ENCODE measurements around the gene SCLY.

The SCLY gene

GRCh38 chr2:238134393-238134785 lies 73.6 kb downstream of the SCLY start:
- no peaks in the 10 kb centered on the region for H3K27me3 ChIP-seq (ENCODE audit: control insufficient read depth, insufficient read depth, low read length)
- no peaks in the 10 kb centered on the region for H3K36me3 ChIP-seq (ENCODE audit: control insufficient read depth, insufficient read depth, low read length)
- no peak overlapping the region for H3K9ac ChIP-seq (ENCODE audit: low read depth, low read length)
- no peaks in the 10 kb centered on the region for H3K9me3 ChIP-seq (ENCODE audit: control insufficient read depth, insufficient read depth, low read length)
- H3K4me1 ChIP-seq (ENCODE audit: control insufficient read depth, insufficient read depth, low read length): no peaks in the 10 kb centered on the region
- H3K4me3 ChIP-seq (ENCODE audit: low read depth, low read length): no peak overlapping the region

GRCh38 chr2:238135601-238136150 lies 74.9 kb downstream of the SCLY start:
- Histone ChIP-seq H3K9ac (ENCODE audit: low read depth, low read length) (no peak overlapping the region), H3K9me3 (ENCODE audit: control insufficient read depth, insufficient read depth, low read length) (no peaks in the 10 kb centered on the region), H3K4me3 (ENCODE audit: low read depth, low read length) (no peak overlapping the region), H3K27me3 (ENCODE audit: control insufficient read depth, insufficient read depth, low read length) (no peaks in the 10 kb centered on the region), H3K4me1 (ENCODE audit: control insufficient read depth, insufficient read depth, low read length) (no peaks in the 10 kb centered on the region), H3K36me3 (ENCODE audit: control insufficient read depth, insufficient read depth, low read length) (no peaks in the 10 kb centered on the region)

DNA sequence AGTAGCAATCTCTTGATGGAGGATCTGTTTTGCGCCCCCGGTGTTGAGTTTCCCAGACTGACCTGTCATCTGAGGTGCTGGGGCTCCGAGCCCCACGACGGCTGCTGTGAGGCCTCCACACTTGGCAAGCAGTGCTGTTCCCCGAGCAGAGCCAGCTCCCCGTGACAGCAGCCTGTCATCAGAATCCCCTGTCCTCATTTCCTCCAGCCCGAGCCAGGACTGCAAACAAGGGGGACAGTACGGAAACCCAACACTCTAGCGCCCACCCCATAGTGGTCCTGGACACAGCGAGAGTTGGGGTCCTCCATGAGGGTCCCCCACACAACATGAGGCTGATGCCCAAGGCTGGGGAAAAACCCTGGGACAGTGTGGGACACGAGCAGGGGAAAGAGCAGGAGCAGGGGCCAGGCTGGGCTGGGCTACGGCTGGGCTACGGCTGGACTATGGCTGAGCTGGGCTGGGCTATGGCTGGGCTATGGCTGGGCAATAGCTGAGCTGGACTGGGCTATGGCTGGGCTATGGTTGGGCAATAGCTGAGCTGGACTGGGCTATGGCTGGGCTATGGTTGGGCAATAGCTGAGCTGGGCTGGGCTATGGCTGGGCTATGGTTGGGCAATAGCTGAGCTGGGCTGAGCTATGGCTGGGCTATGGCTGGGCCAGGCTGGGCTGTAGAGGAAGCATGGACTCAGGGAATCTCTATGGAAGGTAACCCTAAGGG lies 76.2 kb downstream of the SCLY start:
- no peaks in the 10 kb centered on the region for H3K36me3 ChIP-seq (ENCODE audit: control insufficient read depth, insufficient read depth, low read length)
- H3K9me3 ChIP-seq (ENCODE audit: control insufficient read depth, insufficient read depth, low read length): no peaks in the 10 kb centered on the region
- H3K4me1 ChIP-seq (ENCODE audit: control insufficient read depth, insufficient read depth, low read length): no peaks in the 10 kb centered on the region
- no peak overlapping the region for H3K4me3 ChIP-seq (ENCODE audit: low read depth, low read length)
- no peak overlapping the region for H3K9ac ChIP-seq (ENCODE audit: low read depth, low read length)
- H3K27me3 ChIP-seq (ENCODE audit: control insufficient read depth, insufficient read depth, low read length): no peaks in the 10 kb centered on the region

- H3K36me3 ChIP-seq (ENCODE audit: control insufficient read depth, insufficient read depth, low read length): no peaks in the 10 kb centered on the region
Measured at GRCh38 chr2:238137885-238138284, 77.1 kb downstream of the SCLY start.

DNA sequence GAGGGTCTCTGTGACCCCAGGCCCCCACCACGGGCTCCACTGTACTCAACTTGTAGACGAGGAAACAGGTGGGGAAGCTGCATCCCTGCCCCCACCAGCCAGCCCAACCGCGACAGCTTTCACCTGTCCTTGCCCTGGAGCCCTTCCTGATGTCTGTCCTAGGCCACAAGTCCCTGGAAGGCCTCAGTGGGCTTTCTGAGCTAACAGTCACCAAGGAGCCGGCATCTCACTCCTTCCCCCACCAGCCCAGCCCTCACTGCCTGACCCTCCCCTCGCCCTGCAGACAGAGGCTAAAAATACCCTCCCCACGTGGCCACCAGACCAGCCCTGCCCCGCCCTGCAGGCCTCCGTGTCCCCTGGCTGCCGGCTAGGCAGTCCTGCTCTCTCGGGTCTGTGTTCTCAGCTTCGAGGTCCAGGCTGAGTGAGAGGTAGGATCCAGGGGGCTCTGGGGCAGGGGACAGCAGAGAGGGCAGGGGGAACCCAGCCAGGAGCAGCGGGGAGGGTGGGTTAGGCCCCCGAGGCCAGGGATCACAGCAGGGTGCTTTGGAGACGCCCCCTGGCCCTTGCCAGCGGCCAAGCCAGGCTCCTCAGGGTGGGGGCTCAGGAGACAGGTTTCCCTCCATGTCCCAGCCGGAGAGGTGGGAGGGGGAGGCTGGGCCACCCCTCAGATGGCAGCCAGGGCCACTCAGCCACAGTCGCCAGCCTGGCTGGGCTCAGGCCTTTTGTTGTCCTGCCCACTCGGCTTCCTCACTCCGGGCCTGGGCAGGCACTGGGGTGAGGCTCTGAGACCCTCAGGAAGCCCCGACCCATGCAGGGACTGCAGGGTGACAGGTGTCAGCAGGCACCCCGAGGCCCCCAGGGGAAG lies 77.8 kb downstream of the SCLY start, which contains the start of gene KLHL30:
KLHL30 (plus strand) TSS at position 338 of the 865 bp plus-strand sequence. CDS start 2,087 bp downstream, outside the sequence.
- Histone ChIP-seq H3K27me3 (ENCODE audit: control insufficient read depth, insufficient read depth, low read length) (no peaks in the 10 kb centered on the region), H3K4me1 (ENCODE audit: control insufficient read depth, insufficient read depth, low read length) (no peaks in the 10 kb centered on the region), H3K4me3 (ENCODE audit: low read depth, low read length) (no peak within 1 kb of the TSS), H3K36me3 (ENCODE audit: control insufficient read depth, insufficient read depth, low read length) (no peaks in the 10 kb centered on the region), H3K9me3 (ENCODE audit: control insufficient read depth, insufficient read depth, low read length) (no peaks in the 10 kb centered on the region), H3K9ac (ENCODE audit: low read depth, low read length) (no peak within 1 kb of the TSS)

More at GRCh38 chr2:238137885-238138284, 77.1 kb downstream of the SCLY start:
- Histone ChIP-seq H3K9me3 (ENCODE audit: control insufficient read depth, insufficient read depth, low read length) (no peaks in the 10 kb centered on the region), H3K9ac (ENCODE audit: low read depth, low read length) (no peak overlapping the region), H3K4me3 (ENCODE audit: low read depth, low read length) (no peak overlapping the region), H3K27me3 (ENCODE audit: control insufficient read depth, insufficient read depth, low read length) (no peaks in the 10 kb centered on the region), H3K4me1 (ENCODE audit: control insufficient read depth, insufficient read depth, low read length) (no peaks in the 10 kb centered on the region)

- Histone ChIP-seq H3K9ac (ENCODE audit: low read depth, low read length) (no peak overlapping the region), H3K27me3 (ENCODE audit: control insufficient read depth, insufficient read depth, low read length) (no peaks in the 10 kb centered on the region), H3K9me3 (ENCODE audit: control insufficient read depth, insufficient read depth, low read length) (no peaks in the 10 kb centered on the region), H3K36me3 (ENCODE audit: control insufficient read depth, insufficient read depth, low read length) (no peaks in the 10 kb centered on the region), H3K4me1 (ENCODE audit: control insufficient read depth, insufficient read depth, low read length) (no peaks in the 10 kb centered on the region), H3K4me3 (ENCODE audit: low read depth, low read length) (no peak overlapping the region)
Measured at GRCh38 chr2:238139196-238140039, 78.6 kb downstream of the SCLY start.

DNA sequence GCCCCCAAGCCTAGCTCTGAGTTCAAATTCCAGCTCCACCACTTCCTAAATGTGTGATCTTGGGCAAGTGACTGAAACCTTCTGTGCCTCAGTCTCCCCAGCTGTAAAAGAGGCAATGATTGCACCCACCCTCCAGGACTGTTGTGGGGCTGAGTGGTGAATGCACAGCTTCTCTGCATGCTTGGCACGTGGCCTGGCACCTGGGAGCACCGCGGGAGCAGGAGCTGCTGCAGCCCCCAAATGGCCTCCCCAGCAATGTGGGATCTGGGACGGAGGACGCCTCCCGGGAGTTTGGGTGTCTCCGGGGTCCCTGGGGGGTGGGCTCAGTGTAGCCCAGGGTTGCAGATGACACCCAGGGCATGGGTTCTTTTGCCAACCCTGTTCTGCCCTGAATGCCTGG lies 79.2 kb downstream of the SCLY start:
- H3K36me3 ChIP-seq (ENCODE audit: control insufficient read depth, insufficient read depth, low read length): no peaks in the 10 kb centered on the region
- H3K9me3 ChIP-seq (ENCODE audit: control insufficient read depth, insufficient read depth, low read length): no peaks in the 10 kb centered on the region
- H3K4me3 ChIP-seq (ENCODE audit: low read depth, low read length): no peak overlapping the region
- H3K27me3 ChIP-seq (ENCODE audit: control insufficient read depth, insufficient read depth, low read length): no peaks in the 10 kb centered on the region
- H3K4me1 ChIP-seq (ENCODE audit: control insufficient read depth, insufficient read depth, low read length): no peaks in the 10 kb centered on the region
- no peak overlapping the region for H3K9ac ChIP-seq (ENCODE audit: low read depth, low read length)

GRCh38 chr2:238140721-238141540 lies 80.1 kb downstream of the SCLY start:
- Histone ChIP-seq H3K4me1 (ENCODE audit: control insufficient read depth, insufficient read depth, low read length) (no peaks in the 10 kb centered on the region), H3K27me3 (ENCODE audit: control insufficient read depth, insufficient read depth, low read length) (no peaks in the 10 kb centered on the region), H3K4me3 (ENCODE audit: low read depth, low read length) (no peak overlapping the region), H3K9me3 (ENCODE audit: control insufficient read depth, insufficient read depth, low read length) (no peaks in the 10 kb centered on the region), H3K9ac (ENCODE audit: low read depth, low read length) (no peak overlapping the region), H3K36me3 (ENCODE audit: control insufficient read depth, insufficient read depth, low read length) (no peaks in the 10 kb centered on the region)

GRCh38 chr2:238141541-238142318 lies 80.9 kb downstream of the SCLY start:
- Histone ChIP-seq H3K9ac (ENCODE audit: low read depth, low read length) (no peak overlapping the region), H3K27me3 (ENCODE audit: control insufficient read depth, insufficient read depth, low read length) (no peaks in the 10 kb centered on the region), H3K4me1 (ENCODE audit: control insufficient read depth, insufficient read depth, low read length) (no peaks in the 10 kb centered on the region), H3K4me3 (ENCODE audit: low read depth, low read length) (no peak overlapping the region), H3K36me3 (ENCODE audit: control insufficient read depth, insufficient read depth, low read length) (no peaks in the 10 kb centered on the region), H3K9me3 (ENCODE audit: control insufficient read depth, insufficient read depth, low read length) (no peaks in the 10 kb centered on the region)

DNA sequence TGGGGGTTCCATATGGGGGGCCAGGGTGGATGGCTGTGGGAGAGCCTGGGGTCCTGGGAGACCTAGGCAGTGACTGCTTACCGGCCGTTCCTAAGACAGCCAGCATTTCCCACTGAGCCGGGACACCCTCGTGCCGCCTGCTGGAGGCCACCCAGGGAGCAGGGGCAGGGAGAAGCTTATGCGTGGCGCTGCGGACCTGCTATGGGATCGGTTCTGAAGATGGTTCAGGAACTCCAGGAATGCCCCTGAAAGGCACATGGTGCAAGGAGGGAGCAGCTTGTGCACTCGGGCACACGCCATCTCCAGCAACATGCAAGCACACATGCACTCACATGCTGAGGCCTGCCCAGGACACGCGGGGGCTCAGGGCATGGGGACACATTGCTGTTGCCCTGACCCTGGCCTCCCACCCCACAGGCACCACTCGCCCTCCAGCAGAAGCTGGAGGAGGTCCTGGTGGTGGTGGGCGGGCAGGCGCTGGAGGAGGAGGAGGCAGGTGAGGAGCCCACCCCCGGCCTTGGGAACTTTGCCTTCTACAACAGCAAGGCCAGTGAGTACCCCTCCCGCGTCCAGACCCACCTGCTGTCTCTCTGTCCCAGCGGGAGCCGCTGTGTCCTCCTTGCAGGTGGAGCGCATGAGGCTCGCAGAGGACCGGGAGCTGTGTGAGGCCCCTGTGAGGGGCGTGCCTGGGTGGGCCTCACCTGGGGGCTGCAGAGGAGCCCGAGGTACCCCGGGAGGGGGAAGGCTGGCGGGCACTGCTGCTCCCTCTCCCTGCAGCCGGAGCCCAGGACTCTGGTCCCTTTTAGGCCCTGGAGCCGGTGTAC lies 81.8 kb downstream of the SCLY start:
- Histone ChIP-seq H3K9ac (ENCODE audit: low read depth, low read length) (no peak overlapping the region), H3K27me3 (ENCODE audit: control insufficient read depth, insufficient read depth, low read length) (no peaks in the 10 kb centered on the region), H3K4me3 (ENCODE audit: low read depth, low read length) (no peak overlapping the region), H3K36me3 (ENCODE audit: control insufficient read depth, insufficient read depth, low read length) (no peaks in the 10 kb centered on the region), H3K4me1 (ENCODE audit: control insufficient read depth, insufficient read depth, low read length) (no peaks in the 10 kb centered on the region), H3K9me3 (ENCODE audit: control insufficient read depth, insufficient read depth, low read length) (no peaks in the 10 kb centered on the region)

All from iPS-15b (cell line).